Mucosa of rectum (tissue), 2 donors: ENCODE measurements around the gene JUNB.
A peak's percentile ranks its signal among the peaks of the same experiment; 100 is the strongest.

Source experiments
- H3K27ac ChIP-seq, 2 donors: one replicate each; pipeline ENCODE4 v1.7.0; 2013; ENCODE audit warnings: inconsistent platforms in 2 of 2, low read depth in 2 of 2, low read length in 2 of 2
- H3K27me3 ChIP-seq, 2 donors: one replicate each; pipeline ENCODE4 v1.7.0; 2013; ENCODE audit warnings: low read length in 2 of 2; ENCODE audit not compliant: control insufficient read depth in 2 of 2, insufficient read depth in 2 of 2
- H3K36me3 ChIP-seq, 2 donors: one replicate each; pipeline ENCODE4 v1.7.0; 2013; ENCODE audit warnings: low read length in 2 of 2; ENCODE audit not compliant: control insufficient read depth in 2 of 2, insufficient read depth in 2 of 2
- H3K4me1 ChIP-seq, 2 donors: one replicate each; pipeline ENCODE4 v1.7.0; 2013; ENCODE audit warnings: low read length in 2 of 2, mild to moderate bottlenecking in 1 of 2; ENCODE audit not compliant: control insufficient read depth in 2 of 2, insufficient read depth in 2 of 2
- H3K4me3 ChIP-seq, 2 donors: one replicate each; pipeline ENCODE4 v1.7.0; 2013; ENCODE audit warnings: low read length in 2 of 2
- H3K9ac ChIP-seq, 2 donors: one replicate each; pipeline ENCODE4 v1.7.0; 2013; ENCODE audit warnings: low read length in 2 of 2, low read depth in 1 of 2, mild to moderate bottlenecking in 1 of 2
- H3K9me3 ChIP-seq, 2 donors: one replicate each; pipeline ENCODE4 v1.7.0; 2013; ENCODE audit warnings: low read length in 2 of 2; ENCODE audit not compliant: control insufficient read depth in 2 of 2
- donor health status: healthy.
- donor health status: Normal muscosa, but diverticular disease.

The JUNB gene

DNA sequence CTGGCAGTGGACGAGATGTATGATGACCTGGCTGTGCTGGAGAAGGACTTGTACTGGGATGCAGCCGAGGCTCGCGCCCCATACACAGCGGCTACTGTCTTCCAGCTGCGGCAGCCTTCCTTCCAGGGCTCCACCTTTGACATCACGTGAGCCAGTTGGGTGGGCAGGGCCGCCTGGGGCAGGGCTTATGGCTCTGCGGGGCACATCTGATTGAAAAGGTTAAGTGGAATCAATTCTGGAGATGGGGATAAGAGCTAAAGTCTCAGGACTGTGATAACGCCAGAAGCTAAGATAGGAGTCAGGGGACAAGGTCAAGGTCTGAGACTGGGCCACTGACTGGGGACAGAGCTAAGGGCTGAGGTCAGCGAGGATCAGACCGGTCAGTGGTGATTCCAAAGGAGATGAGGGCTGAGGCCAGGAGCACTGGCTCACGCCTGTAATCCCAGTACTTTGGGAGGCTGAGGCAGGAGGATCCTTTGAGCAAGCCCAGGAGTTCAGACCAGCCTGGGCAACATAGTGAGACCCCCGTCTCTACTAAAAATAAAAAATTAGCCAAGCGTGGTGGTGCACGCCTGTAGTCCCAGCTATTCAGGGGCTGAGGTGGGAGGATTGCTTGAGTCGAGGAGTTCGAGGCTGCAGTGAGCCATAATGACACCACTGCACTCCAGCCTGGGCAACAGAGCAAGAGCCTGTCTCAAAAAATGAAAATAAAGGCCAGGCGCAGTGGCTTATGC is 35.0 kb upstream of the JUNB start:
- no peak overlapping the region for H3K4me3 ChIP-seq
- H3K9ac ChIP-seq, result no peak overlapping the region

DNA sequence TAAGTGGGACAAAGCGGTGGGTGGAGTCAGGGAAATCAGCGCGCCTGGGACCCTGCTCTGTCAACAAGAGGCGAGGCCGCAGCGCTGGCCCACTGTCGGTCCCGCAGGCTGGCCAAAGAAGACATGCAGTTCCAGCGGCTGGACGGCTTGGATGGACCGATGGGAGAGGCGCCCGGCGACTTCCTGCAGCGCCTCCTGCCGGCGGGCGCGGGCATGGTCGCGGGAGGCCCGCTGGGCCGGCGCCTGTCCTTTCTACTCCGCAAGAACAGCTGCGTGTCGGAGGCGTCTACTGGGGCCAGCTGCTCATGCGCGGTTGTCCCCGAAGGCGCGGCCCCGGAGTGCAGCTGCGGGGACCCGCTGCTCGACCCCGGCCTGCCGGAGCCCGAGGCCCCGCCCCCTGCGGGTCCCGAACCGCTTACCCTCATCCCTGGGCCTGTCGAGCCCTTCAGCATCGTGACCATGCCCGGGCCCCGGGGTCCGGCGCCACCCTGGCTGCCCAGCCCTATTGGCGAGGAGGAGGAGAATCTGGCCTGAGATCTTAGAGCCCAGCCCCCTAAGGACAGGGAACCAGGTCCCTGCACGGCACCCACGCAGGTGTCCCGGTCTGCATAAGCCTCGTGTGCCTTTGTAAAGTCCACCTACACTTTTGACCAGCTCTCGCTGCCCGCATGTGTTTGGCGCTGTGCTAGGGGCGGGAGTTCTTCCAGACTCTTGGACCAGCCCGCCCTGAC is 33.6 kb upstream of the JUNB start:
- no peaks in the 10 kb centered on the region for H3K9me3 ChIP-seq
- H3K4me3 ChIP-seq, result peak overlapping the region; percentile 48 to 57
- H3K9ac ChIP-seq, result peak overlapping the region in 1 of 2 donors; percentile 7
- H3K27ac ChIP-seq, result no peak overlapping the region
- peaks cover 0 to 4% of the 10 kb centered on the region in 2 donors for H3K27me3 ChIP-seq
- H3K4me1 ChIP-seq, result peaks cover 8 to 10% of the 10 kb centered on the region in 2 donors
- no peaks in the 10 kb centered on the region for H3K36me3 ChIP-seq

More for the DNA sequence above, 35.0 kb upstream of the JUNB start:
- Histone ChIP-seq H3K36me3 (no peaks in the 10 kb centered on the region), H3K27me3 (peaks cover 5 to 8% of the 10 kb centered on the region in 2 donors), H3K9me3 (no peaks in the 10 kb centered on the region), H3K27ac (no peak overlapping the region), H3K4me1 (peaks cover 8 to 10% of the 10 kb centered on the region in 2 donors)

DNA sequence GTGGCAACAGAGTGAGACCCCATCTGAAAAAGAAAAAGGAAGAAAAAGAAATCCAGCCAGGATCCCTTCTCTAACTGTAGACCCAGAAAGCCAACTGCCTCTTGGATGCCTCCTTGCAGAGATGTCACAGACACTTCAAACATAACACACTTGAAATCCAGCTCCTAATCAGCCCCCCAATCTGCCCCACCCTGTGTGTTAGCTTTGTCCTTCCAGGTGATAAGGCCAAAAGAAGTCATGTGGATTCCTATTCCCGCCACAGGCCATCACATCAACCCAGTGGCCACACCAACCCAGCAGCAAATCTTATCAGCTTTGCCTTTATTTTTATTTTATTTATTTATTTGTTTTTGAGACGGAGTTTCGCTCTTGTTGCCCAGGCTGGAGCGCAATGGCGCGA is 31.6 kb upstream of the JUNB start:
- Histone ChIP-seq H3K9ac (no peak overlapping the region), H3K27me3 (no peaks in the 10 kb centered on the region), H3K36me3 (peaks cover 10% of the 10 kb centered on the region in 2 donors), H3K4me3 (no peak overlapping the region), H3K27ac (no peak overlapping the region), H3K9me3 (no peaks in the 10 kb centered on the region), H3K4me1 (peaks cover 8 to 10% of the 10 kb centered on the region in 2 donors)

DNA sequence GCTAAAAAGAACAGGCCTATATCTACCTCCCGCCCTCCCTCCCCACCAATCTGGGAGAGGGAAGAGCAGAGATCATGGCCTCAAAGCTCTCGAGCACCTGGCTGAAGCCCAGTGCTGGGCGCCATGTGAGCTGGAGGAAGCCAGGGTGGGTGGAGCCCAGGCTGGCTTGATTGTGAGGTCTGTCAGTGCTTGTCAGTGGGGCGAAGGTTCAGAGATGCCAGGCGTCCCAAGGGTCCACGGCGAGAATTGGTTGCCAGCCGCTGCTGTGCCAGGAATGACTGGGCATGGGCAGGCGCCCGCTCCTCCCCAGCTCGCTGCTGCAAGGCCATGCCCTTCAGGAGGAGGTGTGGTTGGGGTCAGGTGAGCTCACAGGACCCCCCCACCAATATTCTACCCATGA is 28.2 kb upstream of the JUNB start:
- peaks cover 16 to 19% of the 10 kb centered on the region in 2 donors for H3K36me3 ChIP-seq
- no peak overlapping the region for H3K9ac ChIP-seq

DNA sequence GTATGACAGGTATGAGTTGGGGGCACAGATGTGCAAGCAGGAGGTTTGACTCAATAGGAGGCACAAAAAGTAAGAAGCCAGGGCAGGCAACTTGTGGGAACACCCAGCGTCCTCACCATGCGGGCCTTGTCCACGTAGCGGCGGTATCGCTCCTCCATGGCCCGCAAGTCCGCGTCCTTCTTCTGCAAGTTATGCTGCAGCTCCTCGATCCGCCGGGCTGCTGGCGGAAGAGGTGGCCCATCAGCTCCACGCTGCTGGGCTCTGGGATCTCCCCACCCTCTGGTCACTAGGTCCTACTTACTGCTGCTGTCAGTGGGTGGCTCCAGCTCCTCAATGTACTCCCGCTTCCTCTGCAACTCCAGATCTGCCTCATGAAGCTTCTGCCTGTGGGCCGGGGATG is 26.6 kb upstream of the JUNB start:
- Histone ChIP-seq H3K9me3 (no peaks in the 10 kb centered on the region), H3K27ac (no peak overlapping the region), H3K27me3 (no peaks in the 10 kb centered on the region), H3K36me3 (peaks cover 16 to 23% of the 10 kb centered on the region in 2 donors), H3K9ac (no peak overlapping the region), H3K4me3 (no peak overlapping the region), H3K4me1 (peaks cover 0 to 7% of the 10 kb centered on the region in 2 donors)

More for the DNA sequence above, 28.2 kb upstream of the JUNB start:
- H3K27me3 ChIP-seq, result no peaks in the 10 kb centered on the region
- no peak overlapping the region for H3K27ac ChIP-seq
- no peaks in the 10 kb centered on the region for H3K9me3 ChIP-seq
- no peak overlapping the region for H3K4me3 ChIP-seq
- peaks cover under 1 to 3% of the 10 kb centered on the region in 2 donors for H3K4me1 ChIP-seq

DNA sequence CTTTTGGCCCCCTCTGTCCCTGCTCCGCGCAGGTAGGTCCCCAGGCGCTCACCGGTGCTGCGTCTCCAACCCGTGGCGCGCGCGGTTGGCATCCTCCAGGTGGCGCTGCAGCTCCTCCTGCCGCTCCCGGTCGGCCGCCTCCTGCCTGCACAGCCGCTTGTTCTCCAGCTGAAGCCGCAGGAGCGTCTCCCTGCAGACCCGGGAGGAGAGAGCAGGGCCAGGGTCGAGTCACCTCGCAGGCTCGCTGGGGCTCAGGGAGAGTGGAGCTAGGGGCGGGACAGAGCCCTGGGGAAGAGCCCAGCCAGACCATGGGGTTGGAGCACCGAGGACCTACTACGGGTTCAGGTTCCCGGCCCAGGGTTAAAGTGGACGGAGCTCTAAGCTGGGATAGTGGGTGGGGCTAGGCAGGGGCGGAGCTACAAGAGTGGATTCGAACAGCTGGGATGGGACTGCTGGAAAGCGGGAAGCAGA is 25.2 kb upstream of the JUNB start:
- Histone ChIP-seq H3K9ac (peak overlapping the region in 1 of 2 donors; percentile 47), H3K4me3 (peak overlapping the region; percentile 52 to 68), H3K4me1 (peaks cover 3 to 15% of the 10 kb centered on the region in 2 donors), H3K9me3 (no peaks in the 10 kb centered on the region), H3K27me3 (no peaks in the 10 kb centered on the region), H3K27ac (peak overlapping the region; percentile 41 to 75), H3K36me3 (peaks cover 16 to 23% of the 10 kb centered on the region in 2 donors)

DNA sequence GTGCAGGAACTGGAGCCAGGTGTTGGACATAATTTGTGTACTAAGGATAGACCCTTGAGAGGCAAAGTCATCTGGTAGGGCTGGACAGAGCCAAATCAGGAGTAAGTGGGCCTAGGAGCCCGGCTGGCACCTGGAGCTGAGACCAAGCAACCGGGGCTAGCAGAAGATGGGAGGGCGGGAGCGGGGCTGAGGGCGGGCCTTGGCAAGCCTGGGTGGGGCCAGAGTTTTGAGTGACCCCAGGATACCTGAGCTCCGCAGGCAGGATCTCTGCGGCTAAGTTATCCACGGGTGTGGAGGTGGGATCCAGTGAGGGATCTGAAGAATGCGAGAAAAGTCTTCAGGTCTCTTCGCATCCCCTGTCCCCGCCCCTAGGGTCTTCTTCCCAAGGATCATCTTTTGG is 24.1 kb upstream of the JUNB start:
- Histone ChIP-seq H3K9me3 (no peaks in the 10 kb centered on the region), H3K36me3 (peaks cover 16 to 23% of the 10 kb centered on the region in 2 donors), H3K27me3 (no peaks in the 10 kb centered on the region), H3K4me3 (no peak overlapping the region), H3K4me1 (peaks cover 3 to 15% of the 10 kb centered on the region in 2 donors), H3K27ac (no peak overlapping the region), H3K9ac (no peak overlapping the region)

DNA sequence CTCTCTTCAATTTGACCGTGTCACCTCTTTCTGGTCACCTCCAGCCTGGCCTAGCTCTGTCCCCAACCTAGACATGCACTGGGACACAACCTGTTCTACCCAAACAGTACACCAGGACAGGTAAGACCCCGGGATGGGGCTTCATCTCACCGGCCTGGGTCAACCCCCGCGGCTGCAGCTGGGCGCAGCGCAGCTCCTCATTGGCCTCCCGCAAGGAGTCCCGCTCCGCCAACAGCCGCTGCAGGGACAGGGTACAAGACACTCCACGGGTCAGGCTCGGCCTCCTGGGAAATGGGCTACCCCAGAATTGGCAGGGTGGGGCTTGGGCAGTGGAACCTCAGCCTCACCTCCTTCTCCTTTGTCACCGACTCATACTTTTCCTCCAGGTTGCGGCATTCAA is 23.6 kb upstream of the JUNB start:
- peaks cover 3 to 15% of the 10 kb centered on the region in 2 donors for H3K4me1 ChIP-seq
- no peaks in the 10 kb centered on the region for H3K9me3 ChIP-seq
- no peaks in the 10 kb centered on the region for H3K27me3 ChIP-seq
- H3K4me3 ChIP-seq, result no peak overlapping the region
- peaks cover 16 to 23% of the 10 kb centered on the region in 2 donors for H3K36me3 ChIP-seq
- H3K27ac ChIP-seq, result no peak overlapping the region
- no peak overlapping the region for H3K9ac ChIP-seq

DNA sequence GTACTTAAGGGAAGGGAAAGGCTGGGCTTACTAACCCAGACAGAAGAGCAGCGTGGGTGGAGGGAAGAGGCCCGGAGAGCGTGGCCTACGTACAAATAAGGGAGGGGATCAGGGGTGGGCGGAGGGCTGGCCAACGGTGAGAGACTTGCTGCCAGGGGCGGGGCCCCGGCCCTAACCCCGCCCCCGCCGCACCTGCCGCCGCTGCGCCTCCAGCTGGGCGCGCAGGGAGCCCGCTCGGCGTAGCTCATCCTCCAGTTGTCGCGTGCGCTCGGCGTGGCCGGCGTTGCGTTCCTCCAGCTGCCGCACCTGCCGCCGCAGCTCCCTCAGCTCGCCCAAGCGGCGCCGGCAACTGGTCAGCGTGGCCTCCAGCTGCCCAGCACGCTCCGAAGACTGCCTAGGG is 21.6 kb upstream of the JUNB start:
- H3K4me3 ChIP-seq, result no peak overlapping the region
- no peak overlapping the region for H3K27ac ChIP-seq
- no peaks in the 10 kb centered on the region for H3K27me3 ChIP-seq
- no peak overlapping the region for H3K9ac ChIP-seq
- H3K4me1 ChIP-seq, result peaks cover 11 to 18% of the 10 kb centered on the region in 2 donors
- peaks cover 6 to 12% of the 10 kb centered on the region in 2 donors for H3K36me3 ChIP-seq
- no peaks in the 10 kb centered on the region for H3K9me3 ChIP-seq

DNA sequence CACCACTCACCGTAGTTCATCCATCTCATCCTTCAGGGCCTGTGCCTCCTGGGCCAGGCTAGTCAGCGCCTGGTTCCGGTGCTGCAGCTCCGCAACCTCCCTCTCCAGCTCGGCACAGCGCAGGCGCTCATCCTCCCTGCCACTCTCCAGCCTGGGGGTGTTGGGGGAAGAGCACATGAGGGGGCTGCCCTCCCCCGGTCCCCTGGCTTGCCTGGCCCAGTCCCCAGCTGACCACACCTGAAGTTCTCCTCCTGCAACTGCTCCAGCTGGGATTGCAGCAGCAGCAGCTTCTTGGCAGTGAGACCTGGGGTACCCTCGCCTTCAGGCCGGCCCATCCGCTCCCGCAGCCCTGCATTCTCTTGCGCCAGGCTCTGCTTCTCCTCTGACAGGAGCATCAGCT is 20.4 kb upstream of the JUNB start:
- Histone ChIP-seq H3K4me3 (no peak overlapping the region), H3K9ac (no peak overlapping the region), H3K27me3 (no peaks in the 10 kb centered on the region), H3K9me3 (no peaks in the 10 kb centered on the region), H3K27ac (no peak overlapping the region), H3K36me3 (peaks cover 4 to 11% of the 10 kb centered on the region in 2 donors), H3K4me1 (peaks cover 16 to 23% of the 10 kb centered on the region in 2 donors)
